NCI-H2081 (cell line): ENCODE measurements around the gene SRGAP2.
"Not testable (repeated sequence)": the region's sequence is repeated elsewhere in the genome, so short reads cannot be mapped to it uniquely, and the experiment has no call there.

ENCODE experiments used
- DNase-seq, 2 experiments: peaks; one replicate each; lab custom pipeline; 2025; lab: John Stamatoyannopoulos, UW

Gene SRGAP2

GRCh38 chr1:206205569-206205968 lies 2.2 kb downstream of the SRGAP2 start:
- not testable (repeated sequence) for DNase-seq

- not testable (repeated sequence) for DNase-seq
Measured at GRCh38 chr1:206210802-206211201, 7.5 kb downstream of the SRGAP2 start.

- not testable (repeated sequence) for DNase-seq
Measured at GRCh38 chr1:206215600-206216392, 12.5 kb downstream of the SRGAP2 start.

DNA sequence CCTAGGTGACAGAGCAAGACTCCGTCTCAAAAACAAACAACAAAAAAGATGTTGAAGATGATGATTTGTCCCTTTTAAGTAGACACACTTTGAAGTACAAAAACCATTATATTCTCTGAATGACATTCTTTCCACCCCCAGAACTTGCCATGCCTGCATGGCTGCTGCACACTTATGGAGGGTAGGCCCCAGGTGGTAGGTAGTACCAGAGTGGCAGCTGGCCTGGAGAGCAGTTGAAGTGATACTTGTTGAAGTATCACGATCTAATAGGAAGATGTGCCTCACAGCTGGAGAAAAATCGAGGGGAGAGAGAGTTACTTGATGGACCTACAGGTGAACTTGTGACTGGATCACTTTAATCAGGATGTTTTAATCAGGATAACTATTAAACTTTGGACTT lies 14.9 kb downstream of the SRGAP2 start:
- DNase-seq = not testable (repeated sequence)

GRCh38 chr1:206218765-206219164 lies 15.4 kb downstream of the SRGAP2 start:
- not testable (repeated sequence) for DNase-seq

GRCh38 chr1:206219514-206220331 lies 16.4 kb downstream of the SRGAP2 start:
- DNase-seq = not testable (repeated sequence)

DNA sequence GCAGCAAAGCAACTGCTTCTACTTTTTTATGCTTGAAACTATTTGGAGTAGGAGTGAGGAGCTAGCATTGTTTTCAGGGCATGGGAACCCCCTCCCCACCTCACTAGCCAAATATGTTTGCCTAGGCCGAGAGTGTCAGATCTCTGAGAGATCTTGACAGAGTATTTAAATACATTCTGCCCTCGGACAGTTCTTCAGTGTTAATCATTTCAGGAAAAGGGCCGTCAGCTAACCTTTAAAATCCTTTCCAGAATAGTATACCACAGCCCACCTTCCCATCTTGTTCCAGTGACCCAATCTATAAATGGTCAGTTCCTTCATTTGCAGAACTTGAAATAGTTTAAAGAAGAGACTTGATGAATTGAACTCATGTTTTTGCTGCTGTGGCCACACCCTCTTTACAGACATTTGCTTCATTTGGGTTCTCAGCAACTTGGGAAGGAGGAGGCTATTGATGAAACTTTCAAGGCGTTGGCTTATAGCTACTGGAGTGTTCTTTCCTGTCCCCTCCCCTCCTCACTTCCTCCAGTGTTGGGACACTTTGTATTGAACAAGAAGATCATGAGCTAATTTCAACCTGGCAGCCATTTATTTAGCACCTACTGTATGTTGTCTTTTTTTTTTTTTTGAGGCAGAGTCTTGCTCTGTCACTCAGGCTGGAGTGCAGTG lies 17.1 kb downstream of the SRGAP2 start:
- DNase-seq = not testable (repeated sequence)

GRCh38 chr1:206221585-206221984 lies 18.2 kb downstream of the SRGAP2 start:
- DNase-seq = not testable (repeated sequence)

DNA sequence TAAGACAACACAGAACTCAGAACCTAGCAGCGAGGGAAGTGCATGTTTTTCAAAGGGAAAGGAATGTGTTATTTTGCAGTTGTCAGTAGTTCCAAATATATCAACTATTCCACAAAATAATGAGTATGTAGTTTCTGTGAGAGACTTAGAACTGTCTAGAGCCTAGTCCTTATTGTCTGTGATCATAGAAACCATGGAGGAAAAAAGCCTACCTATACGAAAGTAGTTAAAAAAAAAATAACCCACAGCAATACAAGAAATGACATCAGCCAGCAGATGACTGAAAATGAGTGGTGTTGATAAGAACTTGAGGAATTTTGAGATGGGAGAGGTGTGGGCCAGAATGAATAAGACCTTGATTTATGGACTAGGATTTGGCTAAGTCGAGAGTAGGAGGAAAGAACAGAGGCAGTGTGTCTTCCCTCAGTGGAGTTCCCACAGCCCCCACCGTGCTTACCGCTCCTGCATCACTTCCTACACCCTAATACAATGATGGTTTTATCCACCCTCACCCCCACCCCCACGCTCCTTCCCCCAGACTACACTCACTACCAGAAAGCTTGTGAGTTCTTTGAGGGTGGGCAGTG lies 20.9 kb downstream of the SRGAP2 start:
- not testable (repeated sequence) for DNase-seq

- not testable (repeated sequence) for DNase-seq
Measured at GRCh38 chr1:206225386-206225785, 22.0 kb downstream of the SRGAP2 start.

DNA sequence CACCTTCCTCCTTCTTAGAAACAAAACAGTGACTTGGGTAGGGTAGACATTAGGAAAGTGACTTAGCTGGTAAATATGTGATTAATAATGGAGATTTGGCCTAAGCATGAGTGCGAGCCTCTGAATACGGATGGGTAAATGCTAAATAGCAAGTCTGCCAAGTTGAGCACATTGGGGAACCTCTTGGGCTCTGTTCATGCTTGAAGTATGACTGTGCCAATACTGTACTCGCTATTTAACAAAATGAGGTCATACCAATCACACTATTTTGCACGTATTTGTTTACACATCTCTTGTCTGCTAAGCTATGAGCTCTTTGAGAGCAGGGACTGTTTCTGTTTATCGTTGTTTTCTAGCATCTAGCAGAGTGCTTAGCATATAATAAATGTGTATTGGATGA lies 23.5 kb downstream of the SRGAP2 start:
- DNase-seq = not testable (repeated sequence)

GRCh38 chr1:206229286-206229685 lies 25.9 kb downstream of the SRGAP2 start:
- not testable (repeated sequence) for DNase-seq

DNA sequence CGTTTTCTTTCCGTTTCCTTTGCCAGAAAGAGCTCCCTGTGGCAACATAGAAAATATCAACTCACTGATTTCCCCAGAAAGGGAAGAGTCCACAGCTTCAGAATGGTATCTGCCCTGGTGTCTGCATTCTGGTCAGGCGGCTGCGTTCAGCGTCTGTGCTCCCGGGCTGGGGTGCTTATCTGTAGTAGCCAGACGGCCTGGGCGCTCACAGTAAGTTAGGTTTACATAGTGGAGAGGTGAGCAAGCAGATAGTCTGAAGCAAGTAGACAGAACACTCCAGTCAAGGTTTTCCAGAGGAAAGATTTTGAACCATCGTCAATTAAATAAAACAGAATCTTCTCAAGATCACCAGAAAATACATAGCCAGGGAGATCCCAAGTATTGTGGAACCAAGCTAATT lies 28.6 kb downstream of the SRGAP2 start:
- DNase-seq = not testable (repeated sequence)

GRCh38 chr1:206232970-206233645 lies 29.8 kb downstream of the SRGAP2 start:
- DNase-seq = not testable (repeated sequence)

DNA sequence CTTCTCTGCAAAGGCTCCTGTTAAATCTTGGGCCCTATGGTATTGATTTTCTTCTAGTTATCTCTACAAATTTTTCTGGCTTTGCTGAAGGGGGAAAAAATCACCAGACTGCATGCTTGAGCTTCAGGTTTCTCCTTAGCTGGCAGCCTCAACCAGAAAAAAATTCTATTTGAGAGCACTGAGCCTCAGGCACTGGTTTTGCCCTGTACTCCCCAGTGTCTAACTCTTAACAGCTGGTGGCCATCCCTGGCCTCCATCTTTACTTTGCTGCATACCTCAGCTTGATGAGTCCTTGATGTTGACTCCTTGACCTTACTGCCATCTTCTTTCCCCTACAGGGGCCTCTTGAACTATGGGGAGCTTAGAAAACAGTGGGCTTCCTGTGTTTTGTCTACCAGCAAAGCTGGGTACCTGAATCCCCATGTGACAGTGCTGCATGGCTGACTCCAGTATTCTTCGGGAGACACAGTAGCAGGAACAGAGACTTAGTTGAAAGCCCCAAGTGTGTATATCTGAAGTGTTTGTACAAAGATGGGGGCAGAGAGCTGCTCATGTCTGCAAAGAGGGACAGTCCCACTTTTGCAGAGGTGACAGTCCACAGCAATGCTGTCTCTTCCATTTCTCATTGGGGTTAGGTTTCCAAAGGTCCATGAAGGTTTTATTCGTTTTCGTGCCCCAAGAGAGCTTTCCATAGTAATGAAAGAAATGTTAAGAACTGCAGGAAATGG lies 31.0 kb downstream of the SRGAP2 start:
- DNase-seq = not testable (repeated sequence)

- not testable (repeated sequence) for DNase-seq
Measured at GRCh38 chr1:206235190-206235589, 31.8 kb downstream of the SRGAP2 start.

DNA sequence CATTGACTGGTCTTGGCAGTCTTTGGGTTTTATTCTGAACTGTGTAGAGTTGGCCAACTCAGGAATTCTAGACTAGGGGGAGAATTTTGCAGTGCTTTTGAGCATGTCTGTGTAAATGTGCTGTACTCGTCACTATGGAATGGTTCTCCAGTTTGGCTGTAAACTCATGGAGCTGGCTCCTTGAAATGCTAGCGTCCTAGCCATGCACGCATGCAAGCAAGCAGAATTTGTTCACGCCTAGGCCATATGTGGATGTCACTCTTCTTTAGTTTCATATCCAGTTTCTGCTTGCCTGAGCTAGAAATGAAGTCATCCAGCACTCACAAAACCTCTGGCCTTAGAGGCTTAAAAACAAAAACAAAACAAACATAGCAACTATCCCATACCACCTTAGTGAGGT lies 36.9 kb downstream of the SRGAP2 start:
- not testable (repeated sequence) for DNase-seq

GRCh38 chr1:206243335-206243734 lies 40.0 kb downstream of the SRGAP2 start:
- DNase-seq = not testable (repeated sequence)

- DNase-seq = not testable (repeated sequence)
Measured at GRCh38 chr1:206245479-206245878, 42.1 kb downstream of the SRGAP2 start.

DNA sequence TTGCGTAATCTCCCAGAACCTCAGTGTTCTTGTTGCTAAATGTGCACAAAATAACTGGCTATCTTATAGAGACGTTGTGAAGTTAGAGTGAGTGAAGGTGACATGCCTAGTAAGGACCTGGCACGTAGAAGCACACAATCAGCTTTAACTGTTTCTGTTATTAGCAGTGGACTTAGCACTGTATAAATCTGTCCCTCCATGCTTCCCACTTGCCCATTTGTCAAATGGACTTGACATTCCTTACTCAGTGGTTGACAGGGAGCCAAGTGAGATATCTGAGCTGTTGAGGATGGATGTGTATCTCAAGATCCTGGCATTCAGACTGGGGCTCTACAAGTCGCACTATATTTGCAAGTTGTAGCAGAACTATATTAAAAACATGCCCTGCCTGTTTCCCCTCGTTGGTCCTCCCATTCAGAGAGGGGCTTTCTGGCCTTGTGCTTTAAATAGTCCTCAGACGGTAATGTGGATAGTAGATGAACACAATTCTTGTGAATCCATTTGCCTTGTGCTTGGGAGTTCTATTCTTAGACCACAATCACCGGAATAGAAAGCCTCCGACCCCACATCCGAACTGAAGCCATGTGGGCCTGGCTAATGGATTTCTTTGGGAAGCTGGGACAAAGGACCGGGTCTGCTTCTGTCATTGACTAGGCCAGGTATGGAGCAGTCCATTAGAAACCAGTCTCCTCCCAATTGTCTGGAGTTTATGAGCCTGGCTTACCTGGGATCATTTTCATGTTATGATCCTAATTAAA lies 43.0 kb downstream of the SRGAP2 start:
- DNase-seq = not testable (repeated sequence)
